GM21367 (cell line): ENCODE results near the gene IWS1.

Source experiments
- ATAC-seq: cut with Tn5 transposase; IDR thresholded peaks from one replicate; pipeline ENCODE4 v1.9.1; 2021; ENCODE audit not compliant: unreplicated experiment

The IWS1 gene

GRCh38 chr2:127504552-127505430, 21.5 kb downstream of the IWS1 start:
- no peak for ATAC-seq

GRCh38 chr2:127503491-127503890, 22.8 kb downstream of the IWS1 start:
- no peak for ATAC-seq

- ATAC-seq: no peak
Observed at GRCh38 chr2:127498386-127498785, 27.9 kb downstream of the IWS1 start.

GRCh38 chr2:127490283-127490682, 36.0 kb downstream of the IWS1 start:
- ATAC-seq: no peak

GRCh38 chr2:127486247-127487058, 39.8 kb downstream of the IWS1 start:
- no peak for ATAC-seq

GRCh38 chr2:127485694-127486071, 40.6 kb downstream of the IWS1 start:
- no peak for ATAC-seq

DNA sequence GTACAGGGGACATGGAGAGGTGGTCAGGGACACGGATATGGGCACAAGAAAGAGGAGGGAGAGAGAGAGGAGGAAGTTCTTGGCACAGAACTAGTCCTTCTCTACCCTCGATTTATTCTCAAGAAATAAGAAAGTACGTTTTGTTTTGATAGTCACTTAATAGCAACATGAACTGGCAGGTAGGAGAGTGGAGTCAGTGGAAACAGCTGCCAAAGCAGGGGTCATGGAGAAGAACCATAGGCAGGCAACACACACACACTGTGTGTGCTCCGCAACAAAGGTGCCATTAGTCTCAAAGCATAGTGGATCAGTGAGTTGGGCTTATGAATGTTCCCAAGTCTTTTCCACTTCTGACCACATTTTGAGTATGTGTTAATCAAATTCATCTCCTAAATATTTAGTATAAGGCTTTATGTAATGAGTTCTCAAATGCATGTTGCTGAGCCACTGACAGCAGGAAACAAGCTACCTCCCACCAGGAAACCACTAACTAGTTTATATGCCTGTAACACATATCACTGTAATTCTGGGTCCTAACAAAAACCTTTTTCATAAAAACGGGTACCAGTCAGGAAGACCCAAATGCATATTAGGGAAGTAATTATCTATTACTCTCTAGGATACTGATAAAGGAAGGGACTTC, 41.1 kb downstream of the IWS1 start:
- ATAC-seq: no peak

DNA sequence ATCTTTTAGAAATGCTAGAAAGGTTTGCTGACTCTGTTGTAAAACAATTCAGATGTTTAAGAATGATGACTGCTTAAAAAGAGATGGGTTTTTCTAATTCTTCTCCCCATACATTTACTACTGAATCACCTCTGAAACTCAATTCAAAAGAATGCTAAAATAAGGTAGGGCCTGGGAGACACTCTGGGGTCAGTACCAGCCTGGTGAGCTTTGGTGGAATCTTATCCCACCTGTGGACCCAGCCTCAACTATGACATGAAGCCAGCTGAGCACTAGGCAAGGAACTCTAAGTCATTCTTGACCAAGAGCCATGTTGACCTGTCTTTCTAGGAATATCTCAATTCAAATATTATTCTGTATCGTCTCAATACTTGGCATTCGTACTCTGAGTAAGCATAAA, 44.3 kb downstream of the IWS1 start:
- ATAC-seq: no peak

GRCh38 chr2:127479866-127480743, 46.2 kb downstream of the IWS1 start:
- ATAC-seq: no peak

- ATAC-seq: no peak
Observed at GRCh38 chr2:127479219-127479825, 47.0 kb downstream of the IWS1 start.

DNA sequence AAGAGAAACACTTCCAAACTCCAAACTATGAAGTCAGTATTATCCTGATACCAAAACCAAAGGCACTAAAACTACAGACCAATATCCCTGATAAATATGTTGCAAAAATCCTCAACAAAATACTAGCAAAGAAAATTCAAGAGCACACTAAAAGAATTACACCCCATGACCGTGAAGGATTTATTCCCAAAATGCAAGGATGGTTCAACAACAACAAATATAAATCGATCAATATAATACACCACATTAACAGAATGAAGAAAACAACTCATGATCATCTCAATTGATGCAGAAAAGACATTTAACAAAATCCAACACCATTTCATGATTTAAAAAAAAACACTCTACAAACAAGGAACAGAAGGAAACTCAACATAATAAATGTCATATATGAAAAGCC, 50.5 kb downstream of the IWS1 start:
- no peak for ATAC-seq

DNA sequence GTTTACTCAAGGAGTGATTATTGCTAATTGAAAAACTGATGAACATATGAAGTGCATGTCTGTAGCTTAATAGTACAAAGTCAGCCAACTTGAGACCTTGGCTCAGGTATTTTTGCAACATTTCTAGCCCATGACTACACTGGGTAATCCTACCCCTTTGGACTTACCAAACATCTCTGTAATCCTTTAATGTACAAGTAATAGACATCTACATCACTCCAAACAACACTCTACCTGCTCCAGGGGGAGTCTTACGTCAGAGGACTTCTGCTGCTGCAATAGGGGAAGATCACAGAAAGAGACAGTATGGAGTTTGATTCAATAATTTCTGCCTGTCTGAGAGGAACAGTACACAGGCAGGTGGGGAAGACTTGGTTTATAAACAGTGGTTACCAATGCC, 54.0 kb downstream of the IWS1 start:
- ATAC-seq: no peak

DNA sequence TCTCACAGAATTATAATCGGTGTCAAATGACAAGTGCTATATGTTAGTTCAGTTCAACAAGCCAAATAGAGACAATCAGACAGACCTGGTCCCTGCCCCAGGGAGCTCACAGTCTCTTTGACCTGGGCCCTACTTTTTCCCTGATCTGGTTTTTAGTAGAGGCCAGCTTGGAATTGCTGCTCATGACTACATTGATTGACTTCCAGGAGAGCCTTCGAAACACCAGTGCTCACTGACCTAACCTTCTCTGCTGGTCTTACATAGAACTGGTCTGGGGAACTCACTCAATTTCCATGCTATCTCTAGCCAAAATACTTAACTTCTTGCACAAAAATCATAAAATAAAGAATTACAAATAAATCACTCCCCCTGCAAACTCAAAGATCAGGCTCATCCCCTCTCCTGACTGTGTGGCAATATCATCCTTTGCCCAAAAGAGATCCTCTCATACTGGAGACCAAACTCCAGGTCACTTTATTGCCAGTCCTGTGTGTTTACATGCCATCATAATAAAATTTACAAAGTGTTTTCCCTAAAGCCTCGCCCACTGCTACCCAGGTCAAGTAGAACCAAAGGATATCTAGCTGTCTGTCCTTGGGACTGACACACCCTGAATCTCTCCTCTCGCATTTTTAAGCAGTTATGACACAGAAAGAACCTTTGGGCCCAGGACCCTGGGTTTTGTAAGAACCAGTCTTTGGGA, 54.9 kb downstream of the IWS1 start:
- no peak for ATAC-seq

- ATAC-seq: no peak
Observed at GRCh38 chr2:127469974-127470373, 56.3 kb downstream of the IWS1 start.

GRCh38 chr2:127469051-127469450, 57.2 kb downstream of the IWS1 start:
- no peak for ATAC-seq

- ATAC-seq: no peak
Observed at GRCh38 chr2:127465258-127465657, 61.0 kb downstream of the IWS1 start.

- no peak for ATAC-seq
Observed at GRCh38 chr2:127464470-127465257, 61.6 kb downstream of the IWS1 start.

DNA sequence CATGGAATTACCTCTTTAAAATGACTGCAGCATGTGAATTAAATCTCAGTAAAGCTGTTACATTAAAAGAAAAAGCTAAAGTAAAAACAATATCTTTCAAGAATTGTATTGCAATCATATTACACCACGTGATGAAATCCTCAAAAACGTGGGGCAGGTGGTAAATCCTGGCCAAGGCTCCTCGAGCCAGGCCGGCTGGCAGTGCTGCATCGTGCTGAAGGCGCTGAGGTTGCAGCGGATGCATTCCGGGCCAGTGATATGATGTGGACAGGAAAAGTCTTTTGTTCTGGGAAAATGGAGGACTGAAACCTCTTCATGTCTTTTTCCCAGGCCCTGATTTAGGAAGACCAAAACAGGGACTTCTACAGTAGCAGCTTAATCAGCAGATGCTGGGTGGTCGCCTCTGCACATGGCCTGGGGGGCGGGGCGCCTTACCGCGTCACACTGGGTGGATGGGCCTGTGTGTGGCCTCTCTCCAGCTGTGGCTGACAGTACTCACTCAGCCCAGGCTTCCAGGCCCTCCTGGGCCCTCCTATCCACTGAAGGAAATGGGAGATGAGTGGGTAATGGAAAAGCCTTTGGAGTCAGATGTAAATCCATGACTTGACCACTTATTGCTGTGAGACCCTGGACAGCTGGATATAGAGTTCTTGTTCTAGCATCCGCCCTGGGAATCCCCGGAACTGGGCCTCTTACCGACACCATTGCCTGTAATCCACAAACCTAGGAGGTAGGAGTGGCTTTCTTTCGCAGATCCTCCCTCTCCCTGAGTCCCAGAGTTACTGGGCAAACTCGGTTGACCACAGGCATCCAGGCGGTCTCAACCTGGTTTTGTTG, 62.9 kb downstream of the IWS1 start:
- ATAC-seq: no peak
